Measurements from ENCODE around the gene CRHR1. TPM values are rescaled to one million over a fixed set of nuclear protein-coding genes. Genes with fewer than 3 reads are reported as not detected.
A peak's percentile ranks its signal among the peaks of the same experiment; 100 is the strongest.

The CRHR1 gene
- total RNA-seq, 1 donor from 2014 or later = not detected

GRCh38 chr17:45838751-45839295 is 54.7 kb downstream of the CRHR1 start:
- no peak for FAIRE-seq
- H3K4me3 ChIP-seq (ENCODE audit: low read depth, low read length) = no peak overlapping the region

GRCh38 chr17:45839442-45839841 is 55.3 kb downstream of the CRHR1 start:
- H3K27me3 ChIP-seq (ENCODE audit: control insufficient read depth, insufficient read depth, low read length) = peaks cover 8% of the 10 kb centered on the region
- no peak for FAIRE-seq
- H3K36me3 ChIP-seq (ENCODE audit: control insufficient read depth, insufficient read depth, low read length) = no peaks in the 10 kb centered on the region
- no peak for TF ChIP-seq CTCF (IDR thresholded peaks at IDR 0.05; ENCODE audit: insufficient read depth, low read length, severe bottlenecking)
- DNase-seq (ENCODE audit: low read depth) = no peak
- H3K4me3 ChIP-seq (ENCODE audit: low read depth, low read length) = no peak overlapping the region

More at GRCh38 chr17:45838751-45839295, 54.7 kb downstream of the CRHR1 start:
- DNase-seq (ENCODE audit: low read depth) = no peak
- TF ChIP-seq CTCF (IDR thresholded peaks at IDR 0.05; ENCODE audit: insufficient read depth, low read length, severe bottlenecking) = no peak
- Histone ChIP-seq H3K27me3 (ENCODE audit: control insufficient read depth, insufficient read depth, low read length) (peaks cover 8% of the 10 kb centered on the region), H3K36me3 (ENCODE audit: control insufficient read depth, insufficient read depth, low read length) (no peaks in the 10 kb centered on the region)

- FAIRE-seq (no peak), DNase-seq (ENCODE audit: low read depth) (no peak)
- no peak overlapping the region for H3K4me3 ChIP-seq (ENCODE audit: low read depth, low read length)
- no peaks in the 10 kb centered on the region for H3K36me3 ChIP-seq (ENCODE audit: control insufficient read depth, insufficient read depth, low read length)
- no peak for TF ChIP-seq CTCF (IDR thresholded peaks at IDR 0.05; ENCODE audit: insufficient read depth, low read length, severe bottlenecking)
- H3K27me3 ChIP-seq (ENCODE audit: control insufficient read depth, insufficient read depth, low read length) = peaks cover 2% of the 10 kb centered on the region
These were observed 57.1 kb downstream of the CRHR1 start for GRCh38 chr17:45841186-45841585.

- H3K27me3 ChIP-seq (ENCODE audit: control insufficient read depth, insufficient read depth, low read length) = peaks cover 4% of the 10 kb centered on the region
- no peak for TF ChIP-seq CTCF (IDR thresholded peaks at IDR 0.05; ENCODE audit: insufficient read depth, low read length, severe bottlenecking)
- peak; percentile 77 for DNase-seq (ENCODE audit: low read depth)
- H3K4me3 ChIP-seq (ENCODE audit: low read depth, low read length) = no peak overlapping the region
- FAIRE-seq = no peak
- H3K36me3 ChIP-seq (ENCODE audit: control insufficient read depth, insufficient read depth, low read length) = no peaks in the 10 kb centered on the region
These were observed 57.9 kb downstream of the CRHR1 start for GRCh38 chr17:45841883-45842525.

- Histone ChIP-seq H3K36me3 (ENCODE audit: control insufficient read depth, insufficient read depth, low read length) (no peaks in the 10 kb centered on the region), H3K27me3 (ENCODE audit: control insufficient read depth, insufficient read depth, low read length) (peaks cover 3% of the 10 kb centered on the region), H3K4me3 (ENCODE audit: low read depth, low read length) (no peak overlapping the region)
- DNase-seq (ENCODE audit: low read depth) (no peak), FAIRE-seq (no peak)
- no peak for TF ChIP-seq CTCF (IDR thresholded peaks at IDR 0.05; ENCODE audit: insufficient read depth, low read length, severe bottlenecking)
These were observed 59.6 kb downstream of the CRHR1 start for GRCh38 chr17:45843722-45844121.

All from bronchial epithelial cell (primary cell).